Medulla oblongata (tissue), 1 donor: ENCODE results near the gene STAT5B.
"Not testable (repeated sequence)": the region's sequence is repeated elsewhere in the genome, so short reads cannot be mapped to it uniquely, and the experiment has no call there.

Experiments
- DNase-seq: peaks from one replicate; pipeline ENCODE4 v3.0.0-alpha.2; 2015; ENCODE audit errors: extremely low spot score

STAT5B gene

DNA sequence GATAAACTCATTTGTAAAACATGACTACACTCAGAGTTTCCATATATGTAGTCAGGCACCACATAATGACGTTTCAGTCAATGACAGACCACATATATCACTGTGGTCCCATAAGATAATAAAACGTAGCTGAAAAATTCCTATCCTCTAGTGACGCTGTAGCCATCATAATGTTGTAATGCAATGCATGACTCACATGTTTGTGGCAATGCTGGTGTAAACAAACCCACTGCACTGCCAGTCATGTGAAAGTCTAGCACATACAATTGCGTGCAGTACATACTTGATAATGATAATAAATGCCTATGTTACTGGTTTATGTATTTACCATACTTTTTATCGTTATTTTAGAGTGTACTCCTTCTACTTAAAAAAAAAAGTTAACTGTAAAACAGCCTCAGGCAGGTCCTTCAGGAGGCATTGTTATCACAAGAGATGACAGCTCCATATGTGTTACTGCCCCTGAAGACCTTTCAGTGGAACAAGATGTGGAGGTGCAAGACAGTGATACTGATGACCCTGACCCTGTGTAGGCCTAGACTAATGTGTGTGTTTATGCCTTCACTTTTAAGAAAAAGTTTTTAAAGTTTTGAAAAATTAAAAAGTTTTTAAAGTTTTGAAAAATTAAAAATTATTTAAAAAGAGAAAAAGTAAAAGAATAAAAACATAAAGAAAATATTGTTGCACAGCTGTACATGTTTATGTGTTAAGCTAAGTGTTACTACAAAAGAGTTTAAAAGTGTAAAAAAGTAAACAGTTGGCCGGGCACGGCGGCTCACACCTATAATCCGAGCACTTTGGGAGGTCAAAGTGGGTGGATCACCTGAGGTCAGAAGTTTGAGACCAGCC is 9.0 kb downstream of the STAT5B start:
- no peak for DNase-seq

DNA sequence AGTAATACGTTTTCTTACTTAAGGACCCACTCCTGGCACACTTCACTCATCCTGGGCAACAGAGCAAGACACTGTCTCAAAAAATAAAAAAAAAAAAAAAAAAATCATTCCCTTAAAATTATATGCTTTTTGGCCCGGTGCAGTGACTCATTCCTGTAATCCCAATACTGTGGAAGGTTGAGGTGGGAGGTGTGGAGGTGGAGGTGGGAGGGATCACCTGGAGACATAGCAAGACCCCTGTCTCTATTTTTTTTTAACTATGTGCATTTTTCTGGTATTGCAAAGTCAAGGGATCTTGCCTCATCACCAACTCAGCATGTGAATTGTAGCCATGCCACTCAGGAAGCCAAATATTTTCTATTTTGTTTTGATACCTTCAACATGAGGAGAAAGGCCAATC is 9.7 kb downstream of the STAT5B start:
- no peak for DNase-seq

DNA sequence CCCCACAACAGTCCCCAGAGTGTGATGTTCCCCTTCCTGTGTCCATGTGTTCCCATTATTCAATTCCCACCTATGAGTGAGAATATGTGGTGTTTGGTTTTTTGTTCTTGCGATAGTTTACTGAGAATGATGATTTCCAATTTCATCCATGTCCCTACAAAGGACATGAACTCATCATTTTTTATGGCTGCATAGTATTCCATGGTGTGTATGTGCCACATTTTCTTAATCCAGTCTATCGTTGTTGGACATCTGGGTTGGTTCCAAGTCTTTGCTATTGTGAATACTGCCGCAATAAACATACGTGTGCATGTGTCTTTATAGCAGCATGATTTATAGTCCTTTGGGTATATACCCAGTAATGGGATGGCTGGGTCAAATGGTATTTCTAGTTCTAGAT is 11.8 kb downstream of the STAT5B start:
- not testable (repeated sequence) for DNase-seq

DNA sequence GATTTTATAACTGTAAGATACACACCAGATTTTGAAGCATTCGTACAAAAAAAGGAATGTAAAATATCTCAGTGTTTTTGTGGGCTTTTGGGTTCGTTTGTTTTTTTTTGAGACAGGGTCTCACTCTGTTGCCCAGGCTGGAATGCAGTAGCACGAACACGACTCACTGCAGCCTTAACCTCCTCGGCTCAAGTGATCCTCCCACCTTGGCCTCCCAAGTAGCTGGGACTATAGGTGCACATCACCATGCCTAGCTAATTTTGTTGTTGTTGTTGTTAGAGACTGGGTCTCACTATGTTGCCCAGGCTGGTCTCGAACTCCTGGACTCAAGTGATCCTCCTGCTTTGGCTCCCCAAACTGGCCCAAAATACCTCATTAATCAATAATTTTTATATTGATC is 15.9 kb downstream of the STAT5B start:
- DNase-seq, result no peak

DNA sequence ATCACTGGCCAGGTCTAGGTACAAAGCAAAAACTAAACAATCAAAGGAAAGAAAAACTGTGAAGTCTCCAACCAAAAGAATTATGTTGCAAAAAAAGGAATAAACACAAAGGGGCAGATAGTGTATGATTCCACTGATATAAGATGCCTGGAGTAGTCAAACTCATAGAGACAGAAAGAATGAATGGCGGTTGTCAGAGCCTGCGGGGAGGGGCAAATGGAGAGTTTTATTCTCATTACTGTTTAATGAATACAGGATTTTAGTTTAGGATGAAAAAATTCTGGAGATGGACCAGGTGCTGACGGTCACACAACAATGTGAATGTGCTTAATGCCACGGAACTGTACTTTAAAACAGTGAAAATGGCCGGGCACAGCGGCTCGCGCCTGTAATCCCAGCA is 20.7 kb downstream of the STAT5B start:
- DNase-seq, result no peak

DNA sequence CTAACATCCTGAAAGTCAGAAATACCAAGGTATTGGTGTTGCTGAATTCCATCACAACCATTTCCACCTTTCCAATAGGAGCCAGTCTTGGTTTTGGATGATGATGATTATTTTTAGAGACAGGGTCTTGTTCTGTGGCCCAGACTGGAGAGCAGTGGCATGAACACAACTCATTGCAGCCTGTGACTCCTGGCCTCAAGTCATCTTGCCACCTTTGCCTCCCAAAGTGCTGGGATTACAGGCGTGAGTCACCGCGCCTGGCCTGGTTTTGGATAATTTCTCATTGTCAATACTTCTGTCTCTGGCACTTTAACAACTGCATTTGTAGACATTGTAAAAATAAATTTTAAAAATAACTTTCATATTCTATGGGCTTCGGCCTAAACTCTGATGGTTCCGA is 22.6 kb downstream of the STAT5B start:
- DNase-seq, result no peak

DNA sequence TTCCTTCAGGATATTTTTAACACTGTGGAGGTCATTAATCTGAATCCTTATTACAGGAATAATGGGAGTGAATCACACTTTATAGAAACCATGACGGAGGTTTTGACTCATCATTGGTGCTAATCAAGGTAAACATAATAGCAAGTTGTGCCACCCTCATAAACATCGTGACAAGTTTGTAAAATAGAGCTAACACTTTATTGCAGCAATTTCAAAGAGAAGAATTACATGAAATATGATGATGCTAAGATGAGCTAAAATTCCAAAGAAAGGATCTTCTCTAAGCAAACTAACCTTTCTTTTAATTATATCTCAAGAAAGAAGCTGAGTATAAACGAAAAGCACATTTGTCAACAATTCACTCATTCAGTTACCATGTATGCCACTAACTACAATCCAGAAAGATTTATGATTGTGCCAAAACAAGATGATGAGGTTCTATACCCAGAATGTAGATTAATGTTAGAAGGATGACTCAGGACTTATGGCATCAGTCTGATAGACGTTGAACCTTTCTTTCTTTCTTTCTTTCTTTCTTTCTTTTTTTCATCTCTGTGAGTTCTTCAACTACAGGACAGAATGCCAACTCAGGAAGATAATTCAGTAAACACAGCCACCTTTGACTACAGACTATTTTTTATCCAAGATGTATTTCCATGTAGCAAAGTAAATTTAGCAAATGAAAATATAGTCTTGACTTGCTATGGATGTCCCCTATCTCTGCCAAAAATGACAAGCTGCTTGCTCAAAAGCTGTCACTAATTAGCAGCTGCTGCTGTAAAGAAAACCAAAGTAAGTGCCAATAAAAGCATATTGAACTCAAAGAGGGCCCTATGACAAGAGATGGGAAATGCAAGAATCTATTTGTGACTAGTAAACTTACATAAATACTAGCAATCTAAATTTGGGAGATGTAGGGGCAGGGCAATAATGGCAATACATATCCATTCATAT is 23.3 kb downstream of the STAT5B start:
- no peak for DNase-seq

DNA sequence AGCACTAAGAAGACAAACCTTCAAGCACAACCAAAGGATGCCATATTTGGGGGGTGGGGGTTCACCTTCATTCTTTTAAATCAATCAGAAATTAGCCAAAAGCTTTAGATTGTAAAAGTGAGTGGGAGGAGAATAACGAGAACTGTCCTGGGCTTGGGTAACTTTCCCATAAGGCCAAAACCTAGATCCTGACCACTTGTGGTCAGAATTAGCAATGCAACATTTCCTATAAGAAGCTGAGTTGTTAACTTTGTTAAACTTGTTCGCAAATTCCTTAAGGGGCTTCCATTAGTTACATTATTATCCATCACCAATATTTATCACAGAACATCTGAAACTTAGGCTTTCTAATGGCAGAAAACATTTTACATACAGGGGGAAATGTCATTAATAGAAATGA is 25.1 kb downstream of the STAT5B start:
- DNase-seq, result no peak

DNA sequence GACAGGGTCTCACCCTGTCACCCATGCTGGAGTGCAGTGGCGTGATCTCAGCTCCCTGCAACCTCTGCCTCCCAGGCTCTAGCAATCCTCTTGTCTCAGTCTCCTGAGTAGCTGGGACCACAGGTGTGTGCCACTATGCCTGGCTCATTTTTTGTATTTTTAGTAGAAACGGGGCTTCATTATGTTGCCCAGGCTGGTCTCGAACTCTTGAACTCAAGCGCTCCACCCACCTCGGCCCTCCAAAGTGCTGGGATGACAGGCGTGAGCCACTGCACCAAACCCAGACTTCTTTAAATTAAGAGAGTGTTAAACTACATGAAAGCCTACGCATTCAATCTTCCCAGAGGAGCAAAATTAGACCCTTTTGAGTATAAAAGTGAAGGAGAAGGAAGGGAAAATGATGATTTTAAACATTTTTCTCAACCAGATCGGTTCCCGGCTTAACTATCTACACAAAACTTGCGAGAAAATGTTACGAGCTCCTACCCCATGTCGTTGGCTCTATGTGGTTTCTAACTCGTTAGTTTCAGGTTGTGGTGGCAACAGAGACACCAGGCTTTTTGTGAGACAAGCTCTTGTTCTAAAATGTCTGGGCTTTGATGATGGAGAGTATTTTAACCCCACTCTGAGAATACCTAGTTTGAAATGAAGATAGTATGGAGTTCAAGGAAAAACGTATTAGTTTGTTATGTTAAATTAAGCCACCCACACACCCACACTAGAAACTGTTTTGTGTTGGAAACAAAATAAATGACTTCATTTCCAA is 26.3 kb downstream of the STAT5B start:
- no peak for DNase-seq

DNA sequence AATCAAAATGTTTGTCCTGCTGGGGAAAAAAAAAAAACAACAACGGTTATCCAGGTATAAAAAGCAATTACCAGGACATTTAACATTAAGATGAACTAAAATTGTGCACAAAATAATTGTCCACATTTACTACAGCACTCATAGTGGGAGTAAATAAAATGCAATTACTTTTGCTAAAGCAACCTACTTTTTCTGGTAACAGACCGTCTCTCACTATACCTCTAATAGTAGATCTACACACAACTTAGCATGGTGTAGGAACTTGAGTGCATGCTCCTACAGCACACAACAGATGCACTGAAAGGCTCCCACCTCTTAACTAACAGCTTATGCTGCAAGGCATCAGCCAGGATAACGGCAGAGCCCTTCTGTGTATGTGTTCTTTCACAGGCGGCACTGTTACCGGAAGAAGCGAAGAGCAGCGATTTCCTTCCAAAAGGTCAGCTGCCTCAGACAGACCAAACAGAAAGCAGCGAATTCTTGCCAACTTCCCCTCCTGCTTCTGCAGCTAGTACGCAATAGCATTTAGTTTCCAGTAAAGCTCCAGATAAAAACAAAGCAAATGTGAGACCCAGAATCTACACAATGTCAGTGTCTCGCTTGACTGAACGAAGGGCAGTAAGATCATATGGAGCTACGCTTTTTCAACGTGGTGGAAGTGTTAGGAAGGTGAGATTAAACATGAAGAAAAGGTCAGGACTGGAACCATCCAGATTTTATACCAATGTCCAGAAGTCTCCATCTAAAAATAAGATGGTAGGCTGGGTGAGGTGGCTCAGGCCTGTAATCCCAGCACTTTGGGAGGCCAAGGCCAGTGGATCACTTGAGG is 27.6 kb downstream of the STAT5B start:
- DNase-seq, result peak; percentile 98

DNA sequence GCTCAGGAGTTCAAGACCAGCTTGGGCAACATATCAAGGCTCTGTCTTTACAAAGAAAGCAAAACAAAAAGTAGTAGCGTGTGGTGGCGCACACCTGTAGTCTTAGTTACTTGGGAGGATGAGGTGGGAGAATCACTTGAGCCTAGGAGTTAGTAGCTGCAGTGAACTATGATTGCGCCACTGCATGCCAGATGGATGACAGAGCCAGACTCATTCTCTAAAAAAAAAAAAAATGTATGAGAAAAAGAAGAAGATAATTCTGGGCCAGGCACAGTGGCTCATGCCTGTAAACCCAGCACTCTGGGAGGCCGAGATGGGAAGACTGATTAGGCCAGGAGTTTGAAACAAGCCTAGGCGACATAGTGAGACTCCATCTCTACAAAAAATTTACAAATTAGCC is 28.5 kb downstream of the STAT5B start:
- DNase-seq, result no peak

DNA sequence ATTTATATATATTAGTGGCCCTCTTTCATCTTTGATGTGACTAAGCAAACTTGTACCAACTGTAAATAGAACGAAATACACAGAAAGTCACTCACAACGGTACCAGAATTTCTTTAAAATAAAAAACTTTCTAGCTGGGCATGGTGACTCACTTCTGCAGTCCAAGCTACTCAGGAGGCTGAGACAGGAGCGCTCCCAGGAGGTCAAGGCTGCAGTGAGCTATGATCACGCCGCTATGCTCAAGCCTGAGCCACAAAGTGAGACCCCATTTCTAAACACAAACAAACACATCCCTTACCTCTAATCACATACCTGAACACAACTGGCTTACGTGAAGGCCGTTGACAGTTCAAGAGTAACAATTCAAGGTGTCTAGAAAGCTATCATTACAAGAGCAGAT is 29.7 kb downstream of the STAT5B start:
- DNase-seq, result no peak

DNA sequence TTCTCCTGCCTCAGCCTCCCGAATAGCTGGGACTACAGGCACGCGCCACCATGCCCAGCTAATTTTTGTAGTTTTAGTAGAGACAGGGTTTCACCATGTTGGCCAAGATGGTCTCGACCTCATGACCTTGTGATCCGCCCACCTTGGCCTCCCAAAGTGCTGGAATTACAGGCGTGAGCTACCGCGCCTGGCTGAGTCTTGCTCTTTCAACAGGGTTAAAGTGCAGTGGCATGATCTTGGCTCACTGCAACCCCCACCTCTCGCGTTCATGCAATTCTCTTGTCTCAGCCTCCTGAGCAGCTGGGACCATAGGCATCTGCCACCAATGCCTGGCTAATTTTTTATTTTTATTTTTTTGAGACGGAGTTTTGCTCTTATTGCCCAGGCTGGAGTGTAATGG is 31.0 kb downstream of the STAT5B start:
- not testable (repeated sequence) for DNase-seq

DNA sequence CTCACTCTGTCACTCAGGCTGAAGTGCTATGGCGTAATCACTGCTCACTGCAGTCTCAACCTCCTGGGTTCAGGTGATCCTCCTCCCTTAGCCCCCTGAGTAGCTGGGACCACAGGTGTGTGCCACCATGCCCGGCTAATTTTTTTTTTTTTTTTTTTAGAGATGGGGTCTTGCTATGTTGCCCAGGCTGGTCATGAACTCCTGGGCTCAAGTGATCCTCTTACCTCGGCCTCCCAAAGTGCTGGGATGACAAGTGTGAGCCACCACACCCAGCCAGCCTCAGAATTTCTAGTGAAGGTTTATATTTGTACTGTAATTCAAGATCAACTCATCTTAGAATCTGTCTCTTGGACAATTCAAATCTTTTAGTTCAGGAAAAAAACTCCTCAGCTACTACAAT is 32.1 kb downstream of the STAT5B start:
- DNase-seq, result not testable (repeated sequence)

DNA sequence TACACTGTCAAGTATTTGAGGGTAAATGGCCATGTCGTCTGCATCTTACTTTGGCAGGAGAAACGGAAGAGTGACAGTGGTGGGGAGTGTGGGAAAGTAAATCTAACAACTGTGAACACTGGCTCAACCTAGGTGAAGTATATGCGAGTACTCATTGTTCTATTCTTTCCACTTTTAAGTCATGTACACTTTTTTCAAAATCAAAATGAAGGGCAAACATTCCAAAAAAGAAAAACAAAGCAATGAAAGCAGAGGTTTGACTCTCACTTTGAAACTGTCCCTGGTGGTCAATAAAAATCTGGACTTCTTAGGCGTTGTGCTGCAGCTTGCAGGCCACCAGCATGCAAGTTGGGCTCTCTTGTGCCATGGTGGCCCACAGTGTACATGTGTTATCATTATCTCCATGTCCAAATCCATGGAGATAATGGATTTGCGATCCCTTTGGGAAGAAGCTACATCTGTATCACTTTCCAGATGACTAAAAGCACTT is 32.7 kb downstream of the STAT5B start:
- no peak for DNase-seq

DNA sequence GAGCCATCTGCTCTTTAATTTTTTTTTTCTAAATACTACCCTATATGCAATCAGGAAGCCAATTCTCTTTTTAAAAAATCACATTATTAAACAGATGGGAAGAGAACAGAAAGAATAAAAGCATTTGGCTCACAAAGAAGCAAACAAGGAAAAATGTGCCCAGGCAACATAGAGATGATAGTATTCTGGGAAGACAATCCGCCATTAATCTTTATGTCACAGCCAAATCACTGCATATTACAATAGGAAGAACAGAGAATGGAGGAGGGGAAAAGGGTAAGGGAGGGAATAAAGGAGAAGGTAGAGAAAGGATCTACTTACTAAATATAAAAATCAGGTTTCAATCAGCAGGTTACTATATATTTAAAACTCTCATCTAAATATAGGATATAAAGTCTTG is 34.3 kb downstream of the STAT5B start:
- DNase-seq, result no peak

DNA sequence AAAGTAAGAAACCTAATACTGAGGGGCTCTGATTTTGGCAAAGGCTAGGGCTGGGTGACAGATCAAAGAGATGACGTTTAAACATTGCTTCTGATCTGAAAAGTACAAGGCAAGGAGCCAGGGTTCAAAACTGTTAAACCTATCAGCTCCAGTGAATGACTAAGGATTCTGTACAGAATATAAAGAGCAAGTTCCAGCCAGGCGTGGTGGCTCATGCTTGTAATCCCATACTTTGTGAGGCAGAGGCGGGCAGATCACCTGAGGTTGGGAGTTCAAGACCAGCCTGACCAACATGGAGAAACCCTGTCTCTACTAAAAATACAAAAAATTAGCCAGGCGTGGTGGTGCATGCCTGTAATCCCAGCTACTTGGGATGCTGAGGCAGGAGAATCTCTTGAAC is 35.3 kb downstream of the STAT5B start:
- not testable (repeated sequence) for DNase-seq

DNA sequence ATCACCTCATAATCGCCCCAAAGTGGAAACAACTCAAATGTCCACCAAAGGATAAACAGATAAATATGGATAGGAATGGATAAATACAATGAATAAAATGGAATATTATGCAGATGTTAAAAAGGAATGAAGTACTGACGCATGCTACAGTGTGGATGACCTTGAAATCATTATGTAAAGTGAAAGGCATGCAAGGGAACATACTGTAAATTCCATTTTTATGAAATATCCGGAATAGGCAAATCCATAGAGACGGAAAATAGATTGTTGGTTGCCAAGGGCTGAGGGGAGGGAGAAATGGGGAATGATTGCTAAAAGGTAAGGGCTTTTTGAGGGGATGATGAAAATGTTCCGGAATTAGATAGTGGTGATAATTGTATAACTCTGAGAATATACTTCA is 36.0 kb downstream of the STAT5B start:
- DNase-seq, result no peak

DNA sequence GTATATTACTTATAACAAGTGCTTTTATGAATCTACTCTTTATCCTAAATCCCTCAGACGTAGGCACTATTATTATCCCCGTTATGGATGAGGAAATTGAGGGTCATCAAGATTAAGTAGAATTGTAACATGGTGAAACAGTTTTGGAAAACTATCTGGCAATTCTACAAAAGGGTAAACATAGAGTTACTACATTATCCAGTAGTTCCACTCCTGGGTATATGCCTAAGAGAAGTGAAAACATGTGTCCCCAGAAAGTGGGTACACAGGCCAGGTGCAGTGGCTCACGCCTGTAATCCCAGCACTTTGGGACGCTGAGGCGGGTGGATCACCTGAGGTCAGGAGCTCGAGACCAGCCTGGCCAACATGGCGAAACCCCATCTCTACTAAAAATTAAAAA is 36.6 kb downstream of the STAT5B start:
- DNase-seq, result not testable (repeated sequence)

DNA sequence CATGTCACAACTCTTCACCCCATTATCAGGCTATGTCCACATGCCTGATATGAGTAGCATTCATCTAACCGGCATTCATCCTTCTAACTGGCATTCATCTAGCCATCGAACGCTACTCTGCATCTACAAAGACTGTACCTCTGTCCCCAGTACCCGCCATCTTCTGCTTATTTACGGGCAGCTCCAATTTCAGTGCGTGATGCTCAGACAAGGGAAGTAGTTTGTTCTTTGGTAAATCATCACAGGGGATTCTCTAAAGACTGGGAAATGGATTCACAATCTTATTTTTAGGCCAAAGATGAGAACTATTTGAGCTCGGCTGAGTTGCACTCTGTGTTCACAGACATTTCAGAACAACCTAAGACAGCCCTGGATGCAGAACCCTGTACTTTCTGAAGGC is 39.4 kb downstream of the STAT5B start:
- no peak for DNase-seq

DNA sequence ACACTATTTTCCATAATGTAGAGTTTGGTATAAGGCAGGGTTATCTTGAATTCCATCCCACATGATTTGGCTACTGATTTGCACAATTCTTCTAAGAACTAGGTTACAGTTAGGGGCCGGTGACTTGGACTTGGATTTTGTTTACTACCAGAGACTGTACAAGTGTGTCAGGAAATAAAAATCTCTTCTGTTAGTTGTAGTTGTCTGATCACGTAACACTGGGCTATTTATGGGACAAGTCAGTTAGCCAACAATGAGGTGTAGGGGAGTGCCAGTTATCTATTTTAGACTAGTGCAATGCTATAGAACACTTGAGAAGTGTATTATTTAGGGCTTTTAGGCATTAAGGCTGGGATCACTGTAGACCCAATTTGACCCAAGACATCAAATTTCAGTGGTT is 42.2 kb downstream of the STAT5B start:
- DNase-seq, result no peak
